ENCODE results near the gene EXOC6B.

Gene EXOC6B

GRCh38 chr2:72210470-72210869 is 615.4 kb downstream of the EXOC6B start:
- TF ChIP-seq CTCF (conservative IDR thresholded peaks at IDR 0.05): no peak
- no peak overlapping the region for H3K27ac ChIP-seq

GRCh38 chr2:72208225-72208624 is 617.6 kb downstream of the EXOC6B start:
- no peak overlapping the region for H3K27ac ChIP-seq
- no peak for TF ChIP-seq CTCF (conservative IDR thresholded peaks at IDR 0.05)

GRCh38 chr2:72207334-72207733 is 618.5 kb downstream of the EXOC6B start:
- no peak for TF ChIP-seq CTCF (conservative IDR thresholded peaks at IDR 0.05)
- H3K27ac ChIP-seq: no peak overlapping the region

- no peak overlapping the region for H3K27ac ChIP-seq
- TF ChIP-seq CTCF (conservative IDR thresholded peaks at IDR 0.05): no peak
Measured at GRCh38 chr2:72205504-72205881, 620.3 kb downstream of the EXOC6B start.

- TF ChIP-seq CTCF (conservative IDR thresholded peaks at IDR 0.05): no peak
- H3K27ac ChIP-seq: no peak overlapping the region
Measured at GRCh38 chr2:72204786-72205503, 620.9 kb downstream of the EXOC6B start.

- no peak for TF ChIP-seq CTCF (conservative IDR thresholded peaks at IDR 0.05)
- H3K27ac ChIP-seq: no peak overlapping the region
Measured at GRCh38 chr2:72204156-72204785, 621.6 kb downstream of the EXOC6B start.

GRCh38 chr2:72198532-72199241 is 627.1 kb downstream of the EXOC6B start:
- TF ChIP-seq CTCF (conservative IDR thresholded peaks at IDR 0.05): peak; percentile 27
- no peak overlapping the region for H3K27ac ChIP-seq

All from VCaP (cell line).